ENCODE results near the gene TCHH. TPM values are rescaled to one million over a fixed set of nuclear protein-coding genes. Genes with fewer than 3 reads are reported as not detected.

The TCHH gene
- polyA plus RNA-seq, 1 experiment, result not detected

DNA sequence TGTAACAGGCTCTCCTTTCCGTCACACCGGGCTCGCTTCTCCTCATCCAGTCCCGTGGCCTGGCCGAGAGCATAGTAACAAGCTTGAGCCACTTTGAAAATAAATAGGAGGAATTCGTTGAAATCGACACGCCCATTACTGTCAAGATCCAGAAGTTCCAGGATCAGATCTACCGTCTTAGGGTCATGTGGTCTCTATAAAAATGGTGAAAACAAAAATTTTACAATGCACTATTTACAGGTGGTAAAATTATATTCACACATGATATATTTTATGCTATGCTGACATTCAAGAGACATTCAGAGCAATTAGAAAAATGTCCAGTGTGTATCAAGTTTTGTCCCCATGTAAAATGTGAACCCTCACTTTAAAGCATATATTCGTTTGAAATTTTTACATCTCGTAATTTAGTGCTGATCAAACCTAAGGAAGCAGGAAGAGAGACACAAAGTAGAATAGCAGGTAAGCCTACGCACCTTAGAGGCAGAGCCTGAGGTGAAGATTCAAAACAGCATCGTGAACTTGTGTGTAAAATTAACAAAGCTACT lies 2.3 kb downstream of the TCHH start:
- CTCF ChIA-PET, result interaction anchor here (1.6 to 2.5 kb wide), 2 partner anchors 60 to 345 kb away, joined by 4 to 6 read pairs; no protein-coding TSS in a partner anchor
- no peak for DNase-seq (ENCODE audit: low read depth)

GRCh38 chr1:152112101-152112884 lies 3.0 kb downstream of the TCHH start:
- ChIA-PET POLR2A (no interaction called here), CTCF (interaction anchor here (0.6 to 2.5 kb wide), 3 partner anchors 59 to 1113 kb away, joined by 3 to 6 read pairs (median 4); no protein-coding TSS in a partner anchor)

More for the DNA sequence above, 2.3 kb downstream of the TCHH start:
- TF ChIP-seq, protein P1, sequence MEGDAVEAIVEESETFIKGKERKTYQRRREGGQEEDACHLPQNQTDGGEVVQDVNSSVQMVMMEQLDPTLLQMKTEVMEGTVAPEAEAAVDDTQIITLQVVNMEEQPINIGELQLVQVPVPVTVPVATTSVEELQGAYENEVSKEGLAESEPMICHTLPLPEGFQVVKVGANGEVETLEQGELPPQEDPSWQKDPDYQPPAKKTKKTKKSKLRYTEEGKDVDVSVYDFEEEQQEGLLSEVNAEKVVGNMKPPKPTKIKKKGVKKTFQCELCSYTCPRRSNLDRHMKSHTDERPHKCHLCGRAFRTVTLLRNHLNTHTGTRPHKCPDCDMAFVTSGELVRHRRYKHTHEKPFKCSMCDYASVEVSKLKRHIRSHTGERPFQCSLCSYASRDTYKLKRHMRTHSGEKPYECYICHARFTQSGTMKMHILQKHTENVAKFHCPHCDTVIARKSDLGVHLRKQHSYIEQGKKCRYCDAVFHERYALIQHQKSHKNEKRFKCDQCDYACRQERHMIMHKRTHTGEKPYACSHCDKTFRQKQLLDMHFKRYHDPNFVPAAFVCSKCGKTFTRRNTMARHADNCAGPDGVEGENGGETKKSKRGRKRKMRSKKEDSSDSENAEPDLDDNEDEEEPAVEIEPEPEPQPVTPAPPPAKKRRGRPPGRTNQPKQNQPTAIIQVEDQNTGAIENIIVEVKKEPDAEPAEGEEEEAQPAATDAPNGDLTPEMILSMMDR (IDR thresholded peaks at IDR 0.05; ENCODE audit: insufficient read depth, low read depth, low read length), result no peak
- H3K4me3 ChIP-seq (ENCODE audit: low read depth, low read length), result no peak overlapping the region
- peaks cover 34% of the 10 kb centered on the region for H3K27me3 ChIP-seq (ENCODE audit: control insufficient read depth, insufficient read depth, low read length)
- H3K36me3 ChIP-seq (ENCODE audit: control insufficient read depth, insufficient read depth, low read length), result no peaks in the 10 kb centered on the region
- POLR2A ChIA-PET, result no interaction called here

DNA sequence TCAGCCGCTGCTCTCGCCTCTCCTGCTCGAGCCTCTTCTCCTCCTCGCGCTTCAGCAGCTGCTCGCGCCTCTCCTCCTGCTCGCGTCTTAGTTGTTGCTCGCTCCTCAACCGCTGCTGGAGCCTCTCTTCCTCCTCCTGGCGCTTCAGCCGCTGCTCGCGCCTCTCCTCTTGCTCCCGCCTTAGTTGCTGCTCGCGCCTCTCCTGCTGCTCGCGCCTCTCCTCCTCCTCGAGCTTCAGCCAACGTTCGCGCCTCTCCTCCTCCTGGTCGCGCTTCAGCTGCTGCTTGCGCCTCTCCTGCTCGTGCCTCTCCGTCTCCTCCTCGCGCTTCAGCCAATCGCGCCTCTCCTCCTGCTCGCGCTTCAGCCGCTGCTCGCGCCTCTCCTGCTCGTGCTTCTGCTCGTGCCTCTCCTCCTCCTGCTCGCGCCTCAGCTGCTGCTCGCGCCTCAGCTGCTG lies 3.7 kb downstream of the TCHH start:
- Histone ChIP-seq H3K36me3 (ENCODE audit: control insufficient read depth, insufficient read depth, low read length) (no peaks in the 10 kb centered on the region), H3K27me3 (ENCODE audit: control insufficient read depth, insufficient read depth, low read length) (peaks cover 47% of the 10 kb centered on the region), H3K4me3 (ENCODE audit: low read depth, low read length) (peak overlapping the region; percentile 43)
- DNase-seq (ENCODE audit: low read depth), result no peak
- ChIA-PET CTCF (interaction anchor here (0.6 to 2.5 kb wide), 7 partner anchors 17 to 1113 kb away, joined by 3 to 6 read pairs (median 3); no protein-coding TSS in a partner anchor), POLR2A (no interaction called here)
- TF ChIP-seq, protein P1 (IDR thresholded peaks at IDR 0.05; ENCODE audit: insufficient read depth, low read depth, low read length), result no peak

More at GRCh38 chr1:152112101-152112884, 3.0 kb downstream of the TCHH start:
- TF ChIP-seq, protein P1 (IDR thresholded peaks at IDR 0.05; ENCODE audit: insufficient read depth, low read depth, low read length), result no peak
- no peak for DNase-seq (ENCODE audit: low read depth)
- no peaks in the 10 kb centered on the region for H3K36me3 ChIP-seq (ENCODE audit: control insufficient read depth, insufficient read depth, low read length)
- H3K27me3 ChIP-seq (ENCODE audit: control insufficient read depth, insufficient read depth, low read length), result peaks cover 41% of the 10 kb centered on the region
- peak overlapping the region; percentile 17 for H3K4me3 ChIP-seq (ENCODE audit: low read depth, low read length)

DNA sequence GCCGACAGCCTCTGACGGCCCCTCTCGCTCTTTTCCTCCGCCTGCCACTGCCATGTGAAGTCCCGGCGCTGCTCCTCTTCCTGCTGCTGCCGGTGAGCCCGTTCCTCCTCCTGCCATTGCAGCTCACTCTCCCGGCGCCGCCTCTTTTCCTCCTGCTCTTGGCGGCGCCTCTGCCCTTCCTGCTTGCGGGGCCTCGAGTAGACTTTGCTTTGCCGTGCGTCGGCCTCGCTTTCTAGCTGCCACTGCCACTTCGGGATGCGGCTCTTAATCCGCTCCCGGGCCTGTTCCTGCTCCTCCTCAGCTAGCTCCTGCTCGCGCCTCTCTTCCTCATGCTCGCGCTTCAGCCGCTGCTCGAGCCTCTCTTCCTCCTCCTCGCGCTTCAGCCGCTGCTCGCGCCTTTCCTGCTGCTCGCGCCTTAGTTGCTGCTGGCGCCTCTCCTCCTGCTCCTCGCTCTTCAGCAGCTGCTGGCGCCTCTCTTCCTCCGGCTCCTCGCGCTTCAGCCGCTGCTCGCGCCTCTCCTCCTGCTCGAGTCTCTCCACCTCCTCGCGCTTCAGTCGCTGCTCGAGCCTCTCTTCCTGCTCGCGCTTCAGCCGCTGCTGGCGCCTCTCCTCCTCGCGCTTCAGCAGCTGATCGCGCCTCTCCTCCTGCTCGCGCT lies 4.3 kb downstream of the TCHH start:
- POLR2A ChIA-PET, result interaction anchor here (0.8 kb wide), 1 partner anchor 52 kb away, joined by 3 read pairs; no protein-coding TSS in a partner anchor
- CTCF ChIA-PET, result interaction anchor here (0.6 to 1.8 kb wide), 6 partner anchors 17 to 237 kb away, joined by 3 to 6 read pairs (median 4); no protein-coding TSS in a partner anchor
- H3K4me3 ChIP-seq (ENCODE audit: low read depth, low read length), result peak overlapping the region; percentile 43
- DNase-seq (ENCODE audit: low read depth), result no peak
- no peaks in the 10 kb centered on the region for H3K36me3 ChIP-seq (ENCODE audit: control insufficient read depth, insufficient read depth, low read length)
- H3K27me3 ChIP-seq (ENCODE audit: control insufficient read depth, insufficient read depth, low read length), result peaks cover 49% of the 10 kb centered on the region
- TF ChIP-seq, protein P1 (IDR thresholded peaks at IDR 0.05; ENCODE audit: insufficient read depth, low read depth, low read length), result no peak
